Umbilical cord (tissue), 2 donors: Measurements from ENCODE around the gene TSHZ2. TPM values are rescaled to one million over a fixed set of nuclear protein-coding genes. Genes with fewer than 3 reads are reported as not detected.
"Not testable (repeated sequence)": the region's sequence is repeated elsewhere in the genome, so short reads cannot be mapped to it uniquely, and the experiment has no call there.

Experiments used
- DNase-seq: peaks from one replicate; pipeline ENCODE4 v3.0.0-alpha.2; 2015; ENCODE audit warnings: low spot score
- total RNA-seq: library from RNA; depleted of rRNA; stranded (reverse); fragments of >200 nt; gene quantifications from one replicate; pipeline ENCODE4 v1.2.3, GENCODE V29; 2014; ENCODE audit warnings: low replicate concordance; ENCODE audit not compliant: insufficient read depth

TSHZ2 gene
- total RNA-seq, 1 donor from 2014 or later: 4.3 TPM

DNA sequence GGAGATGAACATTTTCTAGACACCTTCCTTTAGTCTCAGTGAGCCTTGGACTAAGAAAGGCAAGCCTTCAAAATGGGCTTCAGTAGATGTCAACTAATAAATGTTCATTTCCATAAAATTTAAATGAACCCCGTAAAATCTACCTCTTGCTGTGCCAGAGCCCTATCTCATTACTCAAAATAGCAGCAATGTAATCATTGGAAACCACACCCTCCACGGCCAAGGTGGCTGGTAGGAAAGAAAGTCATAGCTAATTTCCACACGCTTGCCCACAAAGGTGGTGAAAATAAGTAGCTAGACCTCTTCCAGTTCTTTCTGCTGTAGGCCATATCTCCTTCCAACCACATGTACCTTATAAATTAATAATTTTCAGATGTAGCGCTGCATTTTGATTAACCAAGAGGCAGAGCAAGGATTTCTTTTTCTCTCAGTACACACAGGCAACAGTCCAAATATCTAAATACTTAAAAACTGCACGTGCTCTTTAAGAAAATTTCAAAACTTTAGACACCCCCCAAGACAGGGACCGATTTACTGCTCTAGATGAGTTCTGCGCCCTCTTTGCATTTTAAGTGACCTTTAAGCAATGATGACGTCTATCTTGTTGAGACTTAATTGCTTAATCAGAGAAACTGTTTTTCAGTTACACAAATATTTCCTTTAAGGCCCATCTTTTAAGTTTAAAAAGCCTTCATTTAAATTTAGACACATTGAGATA lies 330.7 kb downstream of the TSHZ2 start:
- DNase-seq: no peak

- peak; percentile 57 for DNase-seq
Measured at GRCh38 chr20:53303413-53303760, 331.2 kb downstream of the TSHZ2 start.

GRCh38 chr20:53304146-53304545 lies 332.0 kb downstream of the TSHZ2 start:
- no peak for DNase-seq

DNA sequence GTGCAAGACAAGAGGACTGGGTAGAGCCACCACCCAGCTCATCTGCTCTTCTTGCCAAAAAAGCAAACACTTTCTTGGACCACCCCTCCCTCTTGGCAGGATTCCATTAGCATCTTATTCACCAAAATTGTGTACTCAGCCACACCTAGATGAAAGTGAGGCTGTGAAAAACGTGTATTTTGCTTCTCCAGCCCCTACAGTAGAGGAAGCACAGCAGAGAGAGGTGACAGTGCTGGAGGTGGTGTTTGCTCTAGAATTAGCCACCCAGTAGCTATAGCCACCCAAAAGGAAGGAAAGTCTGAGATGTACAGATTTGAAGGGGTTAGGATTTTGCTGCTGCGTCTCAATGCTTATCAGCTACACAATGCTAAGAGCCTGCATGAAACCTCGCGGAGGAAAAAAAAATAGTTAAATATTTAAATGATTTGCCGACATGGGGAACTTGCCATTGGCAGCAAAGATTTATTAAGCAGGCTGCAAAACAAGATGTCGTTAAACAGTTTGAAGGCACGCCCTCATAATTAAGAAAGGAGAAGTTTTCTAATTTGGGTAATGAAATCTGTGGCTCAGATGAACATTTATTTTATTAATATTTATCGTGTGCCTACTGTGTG lies 334.1 kb downstream of the TSHZ2 start:
- DNase-seq: no peak

- no peak for DNase-seq
Measured at GRCh38 chr20:53307964-53308597, 335.9 kb downstream of the TSHZ2 start.

DNA sequence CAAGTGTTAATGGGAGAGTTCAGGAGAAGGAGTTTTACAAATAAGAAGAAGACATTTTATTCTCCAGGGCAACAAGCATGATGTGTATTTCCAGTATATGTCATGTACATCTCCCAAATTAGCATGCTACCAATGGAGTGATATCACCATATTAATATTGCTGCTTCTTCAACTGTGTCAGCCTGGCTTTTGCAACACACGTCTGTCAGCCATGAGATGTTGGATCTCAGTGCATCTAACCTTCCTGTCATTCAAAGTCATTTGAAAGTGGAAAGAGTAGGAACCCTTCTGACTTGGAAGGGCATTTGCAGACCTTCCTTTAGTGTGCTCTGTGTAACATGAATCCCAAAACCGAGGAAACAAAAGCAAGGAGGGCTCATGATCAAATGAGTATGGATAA lies 337.4 kb downstream of the TSHZ2 start:
- DNase-seq: no peak

DNA sequence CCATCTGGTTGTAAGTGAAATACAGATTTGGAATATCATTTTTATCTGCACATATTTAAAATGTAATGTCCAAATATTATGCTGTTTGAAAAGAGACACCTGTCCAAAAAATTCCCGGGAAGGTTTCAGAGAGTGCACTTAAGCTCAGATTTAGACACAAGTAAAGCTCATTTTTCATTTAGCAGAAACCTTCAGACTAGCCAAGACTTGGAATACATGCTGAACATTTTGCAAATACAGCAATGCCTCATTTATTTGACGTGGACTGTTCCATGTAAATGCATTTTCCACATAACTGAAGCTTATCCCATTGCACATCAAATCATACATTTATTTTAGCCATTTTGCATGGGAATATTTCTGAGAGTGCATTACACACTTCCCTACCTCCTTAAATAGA lies 340.8 kb downstream of the TSHZ2 start:
- DNase-seq: peak; percentile 89

GRCh38 chr20:53316206-53316937 lies 344.2 kb downstream of the TSHZ2 start:
- no peak for DNase-seq

DNA sequence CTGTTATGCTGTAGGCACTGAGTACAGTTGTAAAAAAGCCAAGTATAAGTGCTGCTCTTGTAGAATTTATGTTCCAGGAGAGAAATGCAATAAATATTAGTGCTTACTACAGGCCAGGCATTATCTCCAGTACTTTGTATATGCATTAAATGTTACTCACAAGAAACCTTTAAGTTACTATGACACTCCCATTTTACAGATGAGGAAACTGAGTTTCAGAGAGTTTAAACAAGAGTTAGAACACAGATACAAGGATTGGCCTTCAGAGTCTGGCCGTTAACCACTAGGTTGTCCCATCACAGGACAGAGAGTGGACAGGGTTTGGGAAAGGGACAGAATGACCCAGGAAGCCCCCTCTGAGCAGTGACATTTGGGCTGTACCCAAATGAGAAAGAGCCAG lies 347.0 kb downstream of the TSHZ2 start:
- DNase-seq: no peak

- DNase-seq: no peak
Measured at GRCh38 chr20:53319716-53320115, 347.6 kb downstream of the TSHZ2 start.

GRCh38 chr20:53320701-53321100 lies 348.5 kb downstream of the TSHZ2 start:
- no peak for DNase-seq

DNA sequence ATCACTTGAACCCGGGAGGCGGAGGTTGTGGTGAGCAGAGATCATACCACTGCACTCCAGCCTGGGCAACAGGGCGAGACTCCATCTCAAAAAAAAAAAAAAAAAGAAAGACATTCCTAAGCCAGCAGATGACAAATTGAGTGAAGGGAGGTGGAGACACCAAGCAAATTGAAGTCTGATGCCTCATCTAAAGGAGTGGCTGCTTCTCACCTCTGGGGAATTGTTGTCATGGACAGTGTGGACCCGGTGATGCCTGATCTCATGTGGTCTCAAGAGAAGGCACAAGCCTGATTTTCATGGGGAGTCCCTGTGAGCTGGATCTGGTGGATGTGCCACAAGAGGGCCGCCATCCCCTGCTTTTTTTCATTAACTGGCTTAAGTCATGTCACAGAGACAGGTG lies 349.4 kb downstream of the TSHZ2 start:
- no peak for DNase-seq

DNA sequence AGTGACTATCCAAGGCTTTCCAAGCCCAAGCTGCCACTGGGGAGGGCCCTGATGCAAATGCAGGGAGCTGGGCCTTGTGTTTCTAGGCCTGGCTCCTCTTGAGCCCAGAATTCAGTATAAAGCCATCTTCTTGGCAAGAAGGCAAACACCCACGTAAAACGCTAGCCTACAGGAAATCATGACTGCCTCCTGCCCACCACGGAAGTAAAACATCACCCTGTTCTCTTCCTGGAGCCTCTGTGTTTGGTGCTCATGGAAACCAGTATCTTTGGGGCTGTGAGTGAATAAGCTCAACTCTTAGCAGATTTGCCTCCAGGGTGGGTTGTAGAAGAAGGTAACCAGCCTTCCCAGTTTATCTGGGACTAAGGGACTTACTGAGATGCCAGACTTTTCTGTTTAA lies 350.5 kb downstream of the TSHZ2 start:
- no peak for DNase-seq

GRCh38 chr20:53323460-53323859 lies 351.3 kb downstream of the TSHZ2 start:
- not testable (repeated sequence) for DNase-seq

GRCh38 chr20:53324816-53325215 lies 352.7 kb downstream of the TSHZ2 start:
- DNase-seq: no peak

DNA sequence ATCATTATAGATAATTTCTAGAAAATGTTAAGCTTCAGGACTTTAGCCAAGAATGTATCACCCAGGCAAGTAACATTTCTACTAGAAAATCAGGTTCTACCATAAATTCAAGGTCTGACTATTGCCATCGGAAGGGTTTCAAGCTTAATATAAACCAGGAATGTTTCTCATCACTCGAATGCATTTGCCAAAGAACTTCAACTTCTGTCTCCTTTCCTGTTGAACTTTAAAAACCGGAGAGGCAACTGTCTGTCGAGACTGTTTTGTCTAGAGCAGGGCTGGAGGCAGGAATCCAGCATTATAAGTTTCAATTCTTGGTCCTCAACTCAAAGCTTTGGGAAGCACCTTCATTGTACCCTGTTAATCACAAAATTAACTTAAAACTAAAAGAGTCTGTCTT lies 356.8 kb downstream of the TSHZ2 start:
- peak; percentile 77 for DNase-seq

DNA sequence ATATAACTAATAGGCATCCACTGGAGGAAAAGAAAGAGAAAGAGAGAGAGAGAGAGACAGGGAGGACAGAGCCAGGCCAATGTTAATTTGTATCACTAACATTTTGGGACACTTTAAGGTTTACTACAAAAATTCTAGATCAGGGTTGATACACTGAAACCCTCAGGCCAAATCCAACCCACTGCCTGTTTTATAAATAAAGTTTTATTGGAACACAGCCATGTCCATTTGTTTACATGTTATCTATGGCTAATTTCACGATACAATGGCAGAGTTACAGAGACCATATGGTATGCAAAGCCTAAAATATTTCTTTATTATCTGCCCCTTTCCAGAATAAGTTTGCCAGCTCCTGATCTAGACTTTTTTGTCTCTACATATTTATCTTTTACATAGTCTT lies 357.6 kb downstream of the TSHZ2 start:
- DNase-seq: no peak

GRCh38 chr20:53330601-53331140 lies 358.5 kb downstream of the TSHZ2 start:
- peak; percentile 94 for DNase-seq

DNA sequence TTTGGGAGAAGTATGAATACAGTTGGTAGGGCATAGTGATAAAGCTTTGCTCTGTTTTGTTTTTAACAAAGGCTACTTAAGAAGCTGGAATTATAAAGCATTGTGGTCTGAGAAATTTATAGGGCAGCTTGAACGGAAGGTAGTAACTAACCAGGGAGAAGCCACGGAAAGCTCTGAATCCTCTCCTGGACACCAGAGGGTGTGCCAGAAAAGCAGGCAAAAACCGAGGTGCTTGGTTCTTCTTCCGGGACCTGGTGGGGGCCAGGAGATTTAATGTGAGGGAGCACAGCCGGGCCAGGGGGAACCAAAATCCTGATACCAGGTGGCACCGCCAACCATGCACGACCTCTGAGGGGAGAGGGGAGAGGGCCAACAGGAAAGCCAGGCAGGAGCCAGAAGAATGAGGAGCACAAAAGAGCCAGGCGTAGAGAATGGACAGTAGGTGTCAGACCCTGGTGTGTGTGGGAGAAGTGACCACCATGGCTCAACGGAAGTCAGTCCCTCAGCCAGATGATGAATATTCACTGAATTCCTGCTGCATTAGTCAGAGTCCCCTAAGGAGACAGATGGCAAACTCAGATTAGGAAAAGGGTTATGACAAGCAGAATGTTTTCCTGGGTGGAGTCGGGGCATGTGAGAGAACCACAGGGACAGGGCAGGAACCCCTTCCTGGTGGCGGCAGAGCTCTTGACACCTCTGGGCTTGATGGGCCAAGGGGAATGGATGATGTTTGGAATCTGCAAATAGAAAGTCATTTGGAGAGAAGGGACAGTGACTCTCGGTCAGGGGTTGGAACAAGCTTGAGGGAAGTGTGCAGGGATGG lies 359.2 kb downstream of the TSHZ2 start:
- DNase-seq: peak; percentile 73

- DNase-seq: no peak
Measured at GRCh38 chr20:53332022-53332837, 360.1 kb downstream of the TSHZ2 start.
